Effector memory CD4-positive, alpha-beta T cell (primary cell): Measurements from ENCODE around the gene COIL.

Source experiments
- DNase-seq, 3 donors: peaks; one replicate each; pipeline ENCODE4 v3.0.0-alpha.2; 2020
- H3K27ac ChIP-seq: 2 replicates; pipeline ENCODE4 v1.7.0; 2013; ENCODE audit warnings: mild to moderate bottlenecking, low read length, moderate library complexity; ENCODE audit not compliant: insufficient read depth, poor library complexity, severe bottlenecking
- H3K27me3 ChIP-seq: replicated peaks from 2 replicates; pipeline ENCODE4 v1.7.0; 2013; ENCODE audit warnings: mild to moderate bottlenecking, low read length; ENCODE audit not compliant: insufficient read depth, control insufficient read depth, poor library complexity, severe bottlenecking
- H3K36me3 ChIP-seq: 2 replicates; pipeline ENCODE4 v1.7.0; 2013; ENCODE audit warnings: mild to moderate bottlenecking, low read length, moderate library complexity; ENCODE audit not compliant: control insufficient read depth, insufficient read depth
- H3K4me1 ChIP-seq: 2 replicates; pipeline ENCODE4 v1.7.0; 2013; ENCODE audit warnings: low read length, mild to moderate bottlenecking; ENCODE audit not compliant: control insufficient read depth, insufficient read depth, poor library complexity, severe bottlenecking
- H3K4me3 ChIP-seq: 2 replicates; pipeline ENCODE4 v1.7.0; 2013; ENCODE audit warnings: low read length, low read depth, mild to moderate bottlenecking; ENCODE audit not compliant: insufficient read depth, poor library complexity, severe bottlenecking
- H3K9me3 ChIP-seq: 2 replicates; pipeline ENCODE4 v1.7.0; 2013; ENCODE audit warnings: mild to moderate bottlenecking, low read length, moderate library complexity; ENCODE audit not compliant: control insufficient read depth

COIL gene

GRCh38 chr17:56926270-56926669 is 34.6 kb downstream of the COIL start:
- no peak for DNase-seq
- Histone ChIP-seq H3K4me3 (no peak overlapping the region), H3K27ac (no peak overlapping the region), H3K9me3 (no peaks in the 10 kb centered on the region), H3K4me1 (no peaks in the 10 kb centered on the region), H3K27me3 (no peaks in the 10 kb centered on the region), H3K36me3 (no peaks in the 10 kb centered on the region)

GRCh38 chr17:56925088-56925487 is 35.8 kb downstream of the COIL start:
- DNase-seq: no peak
- no peaks in the 10 kb centered on the region for H3K4me1 ChIP-seq
- H3K36me3 ChIP-seq: no peaks in the 10 kb centered on the region
- H3K4me3 ChIP-seq: no peak overlapping the region
- no peaks in the 10 kb centered on the region for H3K9me3 ChIP-seq
- H3K27me3 ChIP-seq: no peaks in the 10 kb centered on the region
- no peak overlapping the region for H3K27ac ChIP-seq

- H3K27ac ChIP-seq: no peak overlapping the region
- DNase-seq: no peak
- no peak overlapping the region for H3K4me3 ChIP-seq
- H3K27me3 ChIP-seq: no peaks in the 10 kb centered on the region
- H3K36me3 ChIP-seq: no peaks in the 10 kb centered on the region
- peaks cover 4% of the 10 kb centered on the region for H3K4me1 ChIP-seq
- no peaks in the 10 kb centered on the region for H3K9me3 ChIP-seq
Measured at GRCh38 chr17:56919717-56920116, 41.1 kb downstream of the COIL start.

DNA sequence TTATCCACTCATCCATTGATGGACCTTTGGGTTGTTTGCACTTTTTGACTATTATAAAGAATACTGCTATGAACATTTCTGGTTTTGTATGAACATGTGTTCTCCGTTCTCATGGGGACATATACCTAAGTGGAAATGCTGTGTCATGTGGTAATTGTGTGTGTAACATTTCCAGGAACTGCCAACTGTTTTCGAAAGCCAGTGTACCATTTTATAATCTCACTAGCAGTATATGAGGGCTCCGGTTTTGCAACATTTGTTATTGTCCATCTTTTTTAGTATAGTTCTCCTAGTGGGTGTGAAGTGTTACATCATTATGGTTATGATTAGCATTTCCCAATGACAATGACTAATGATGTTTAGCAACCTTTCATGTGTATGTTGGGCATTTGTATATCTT is 41.9 kb downstream of the COIL start:
- no peak for DNase-seq
- H3K27me3 ChIP-seq: no peaks in the 10 kb centered on the region
- H3K36me3 ChIP-seq: no peaks in the 10 kb centered on the region
- no peaks in the 10 kb centered on the region for H3K9me3 ChIP-seq
- peaks cover 7% of the 10 kb centered on the region for H3K4me1 ChIP-seq
- no peak overlapping the region for H3K4me3 ChIP-seq
- no peak overlapping the region for H3K27ac ChIP-seq

- Histone ChIP-seq H3K4me3 (no peak overlapping the region), H3K9me3 (no peaks in the 10 kb centered on the region), H3K36me3 (no peaks in the 10 kb centered on the region), H3K4me1 (peaks cover 7% of the 10 kb centered on the region), H3K27ac (no peak overlapping the region), H3K27me3 (no peaks in the 10 kb centered on the region)
- no peak for DNase-seq
Measured at GRCh38 chr17:56917559-56918296, 43.1 kb downstream of the COIL start.

DNA sequence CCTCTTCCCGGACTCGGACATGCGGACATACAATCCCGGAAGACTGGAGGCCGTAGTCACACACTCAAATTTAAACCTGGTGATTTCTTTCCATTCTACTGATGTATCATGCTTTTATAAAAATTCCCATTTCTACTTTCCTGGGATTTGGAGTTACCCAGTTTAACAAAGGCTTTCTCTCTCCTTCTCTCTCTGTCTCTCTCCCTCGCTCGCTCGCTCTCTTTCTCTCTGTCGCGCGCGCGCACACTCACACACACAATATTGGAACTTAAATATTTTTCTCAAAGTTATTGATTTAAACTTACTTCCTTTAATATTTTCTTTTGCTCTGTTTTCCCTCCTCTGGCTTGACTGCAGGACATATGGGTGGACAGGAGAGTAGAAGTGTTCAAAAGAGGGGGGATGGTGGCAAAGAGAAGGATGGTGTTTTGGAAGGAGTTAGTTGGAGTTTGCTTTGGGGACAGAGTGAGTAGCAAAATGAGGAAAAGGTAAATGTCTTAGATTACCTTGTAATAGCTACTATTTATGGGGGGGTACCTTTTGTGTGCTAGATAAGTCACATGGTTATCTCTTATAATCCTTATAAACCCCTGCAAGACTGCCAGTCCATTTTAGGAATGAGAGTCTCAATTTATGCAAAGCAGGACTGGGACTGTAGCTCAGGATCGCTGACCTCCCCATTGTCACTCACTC is 46.1 kb downstream of the COIL start:
- Histone ChIP-seq H3K4me3 (peak overlapping the region; percentile 94), H3K4me1 (peaks cover 20% of the 10 kb centered on the region), H3K9me3 (no peaks in the 10 kb centered on the region), H3K27me3 (no peaks in the 10 kb centered on the region), H3K27ac (peak overlapping the region; percentile 76), H3K36me3 (no peaks in the 10 kb centered on the region)
- DNase-seq: no peak

- Histone ChIP-seq H3K9me3 (no peaks in the 10 kb centered on the region), H3K27me3 (no peaks in the 10 kb centered on the region), H3K4me1 (peaks cover 20% of the 10 kb centered on the region), H3K4me3 (peak within 1 kb of the TSS; percentile 94), H3K27ac (peak within 1 kb of the TSS; percentile 76), H3K36me3 (no peaks in the 10 kb centered on the region)
- peak; percentile 76 to 85 (median 84) for DNase-seq
Measured at GRCh38 chr17:56913867-56914580, 46.8 kb downstream of the COIL start, which contains the start of gene TRIM25. TRIM25 (minus strand) TSS chr17:56914049; CDS start chr17:56913988, 61 bp downstream.

- H3K4me1 ChIP-seq: peaks cover 22% of the 10 kb centered on the region
- peak overlapping the region; percentile 94 for H3K4me3 ChIP-seq
- peaks cover 2% of the 10 kb centered on the region for H3K36me3 ChIP-seq
- no peaks in the 10 kb centered on the region for H3K27me3 ChIP-seq
- H3K9me3 ChIP-seq: no peaks in the 10 kb centered on the region
- DNase-seq: no peak
- peak overlapping the region; percentile 76 for H3K27ac ChIP-seq
Measured at GRCh38 chr17:56913353-56913866, 47.4 kb downstream of the COIL start.

DNA sequence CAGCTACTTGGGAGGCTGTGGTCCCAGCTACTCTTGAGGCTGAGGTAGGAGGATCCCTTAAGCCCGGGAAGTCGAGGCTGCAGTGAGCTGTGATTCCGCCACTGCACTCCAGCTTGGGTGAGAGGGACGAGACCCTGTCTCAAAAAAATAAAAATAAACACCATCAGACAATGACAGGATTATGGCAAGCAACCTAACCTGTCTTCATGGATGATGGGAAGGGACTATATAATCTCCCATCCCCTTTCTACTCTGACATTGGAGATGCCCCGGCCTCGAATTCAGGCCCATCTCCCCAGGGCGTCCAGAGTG is 47.9 kb downstream of the COIL start:
- no peaks in the 10 kb centered on the region for H3K27me3 ChIP-seq
- H3K27ac ChIP-seq: peak overlapping the region; percentile 76
- DNase-seq: no peak
- peaks cover 7% of the 10 kb centered on the region for H3K36me3 ChIP-seq
- no peaks in the 10 kb centered on the region for H3K9me3 ChIP-seq
- H3K4me3 ChIP-seq: peak overlapping the region; percentile 94
- peaks cover 26% of the 10 kb centered on the region for H3K4me1 ChIP-seq
